ENCODE results near the gene GLRX2.

GLRX2 gene

GRCh38 chr1:193111641-193112090 lies 6.5 kb upstream of the GLRX2 start:
- DNase-seq = no peak

DNA sequence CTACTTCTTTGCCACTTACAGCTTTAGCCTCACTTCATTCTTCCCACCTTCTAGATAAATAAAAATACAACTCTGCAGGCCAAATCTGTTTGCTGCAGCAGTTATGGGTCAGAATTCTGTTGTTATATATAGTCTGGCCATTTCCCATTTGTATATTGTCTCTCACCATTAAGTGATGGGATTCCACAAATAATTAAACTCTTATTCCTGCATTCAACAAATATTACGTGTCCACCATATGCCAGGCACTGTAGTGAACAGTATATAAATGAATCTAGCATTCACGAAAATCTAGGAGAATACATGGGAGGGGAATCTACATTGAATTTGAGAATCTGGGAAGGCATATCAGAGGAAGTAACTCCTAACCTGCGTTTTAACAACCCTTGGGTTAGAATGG lies 5.7 kb upstream of the GLRX2 start:
- no peak for DNase-seq

DNA sequence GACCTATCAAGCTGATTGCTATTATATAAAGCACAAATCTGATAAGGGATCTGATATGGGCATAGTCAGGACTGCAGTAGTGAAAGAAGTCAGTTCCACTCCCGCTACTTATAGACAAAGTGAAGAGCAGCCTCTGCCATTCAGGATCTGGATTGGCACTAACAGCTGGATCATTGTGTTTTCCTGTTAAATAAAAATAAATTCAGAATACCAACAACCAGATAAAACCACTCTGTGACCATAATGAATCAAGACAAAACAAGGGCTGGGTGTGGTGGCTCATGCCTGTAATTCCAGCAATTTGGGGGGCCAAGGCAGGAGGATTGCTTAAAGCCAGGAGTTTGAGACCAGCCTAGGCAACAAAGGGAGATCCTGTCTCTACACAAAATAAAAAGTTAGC lies 5.0 kb upstream of the GLRX2 start:
- no peak for DNase-seq

DNA sequence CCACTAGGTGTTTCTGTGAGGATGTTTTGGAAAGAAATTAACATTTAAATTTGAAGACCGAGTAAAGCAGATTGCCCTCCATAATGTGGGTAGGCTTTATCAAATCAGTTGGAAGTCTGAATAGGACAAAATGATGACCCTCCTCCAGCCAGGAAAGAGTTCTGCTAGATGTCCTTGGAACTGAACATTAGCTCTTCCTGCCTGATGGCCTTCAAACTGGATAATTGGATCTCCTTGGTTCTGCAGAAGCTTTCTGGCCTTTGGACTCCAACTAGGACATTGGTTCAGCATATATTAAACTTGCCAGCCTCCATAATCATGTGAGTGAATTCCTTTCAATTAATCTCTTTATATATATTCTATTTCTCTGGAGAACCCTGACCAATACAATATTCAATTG lies 4.4 kb upstream of the GLRX2 start:
- no peak for DNase-seq

DNA sequence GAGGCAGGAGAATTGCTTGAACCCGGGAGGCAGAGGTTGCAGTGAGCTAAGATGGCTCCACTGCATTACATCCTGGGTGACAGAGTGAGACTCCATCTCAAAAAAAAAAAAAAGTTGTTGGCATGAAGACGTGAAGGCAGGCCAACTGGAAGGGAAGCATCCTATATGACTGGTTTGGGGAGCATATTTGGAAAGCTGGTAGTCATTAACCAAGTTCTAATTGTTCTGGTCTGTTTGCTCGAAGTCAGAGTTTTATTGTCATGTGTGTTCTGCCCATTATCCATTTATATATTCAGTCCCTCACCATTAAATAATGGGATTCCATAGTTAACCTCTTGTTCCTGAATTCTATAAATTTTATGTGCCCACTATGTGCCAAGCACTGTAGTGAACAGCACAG lies 3.3 kb upstream of the GLRX2 start:
- DNase-seq = no peak

DNA sequence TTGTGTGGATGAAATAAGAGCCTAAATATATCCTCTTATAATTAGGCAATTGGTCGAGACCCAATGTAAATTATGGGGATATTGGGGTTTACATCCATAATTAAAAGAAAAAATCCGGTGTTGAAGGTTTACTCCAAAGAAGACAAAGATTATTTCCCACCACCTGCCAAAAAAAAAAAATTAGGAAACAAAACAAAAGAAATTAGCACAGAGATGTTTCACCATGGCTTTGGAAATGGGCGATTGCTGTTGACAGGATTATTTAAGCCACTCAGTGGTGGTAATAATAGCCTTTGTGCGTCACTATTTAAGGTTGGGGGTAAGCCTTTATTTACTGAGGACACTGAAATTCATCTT lies 585 bp upstream of the GLRX2 start:
- no peak for DNase-seq

DNA sequence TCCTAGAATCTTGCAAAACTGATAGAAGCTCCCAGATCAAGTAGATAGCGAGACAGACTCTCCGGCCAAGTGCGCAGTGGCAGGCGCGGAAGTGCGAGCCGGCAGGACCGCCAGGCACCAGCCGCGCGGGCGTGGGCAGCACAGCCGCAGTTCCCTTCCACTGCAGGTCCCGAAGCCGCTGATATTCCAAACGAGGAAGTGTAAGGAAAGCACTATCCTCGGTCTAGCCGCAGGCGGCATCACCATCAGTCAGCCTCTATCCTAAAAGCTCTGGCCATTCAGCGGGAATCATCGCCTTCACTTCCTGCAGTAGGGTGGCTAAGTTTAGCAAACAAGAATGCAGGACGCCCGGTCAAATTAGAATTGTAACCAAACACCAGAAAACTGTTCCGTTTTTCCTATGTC lies 710 bp downstream of the GLRX2 start:
- DNase-seq = peak; percentile 33

GRCh38 chr1:193103759-193104501 lies 1.3 kb downstream of the GLRX2 start:
- no peak for DNase-seq

GRCh38 chr1:193102662-193103061 lies 2.6 kb downstream of the GLRX2 start:
- DNase-seq = no peak

DNA sequence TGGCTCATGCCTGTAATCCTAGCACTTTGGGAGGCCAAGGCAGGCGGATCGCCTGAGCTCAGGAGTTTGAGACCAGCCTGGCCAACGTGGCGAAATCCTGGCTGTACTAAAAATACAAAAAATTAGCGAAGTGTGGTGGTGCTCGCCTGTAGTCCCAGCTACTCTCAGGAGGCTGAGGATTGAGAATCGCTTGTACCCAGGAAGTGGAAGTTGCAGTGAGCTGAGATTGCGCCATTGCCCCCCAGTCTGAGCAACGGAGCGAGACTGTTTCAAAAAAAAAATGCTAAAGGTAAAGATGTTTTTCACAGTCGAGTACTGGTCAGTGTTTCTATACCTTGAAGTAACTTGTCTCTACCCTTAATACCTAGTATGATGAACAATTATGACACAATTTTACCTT lies 11.1 kb downstream of the GLRX2 start:
- no peak for DNase-seq

DNA sequence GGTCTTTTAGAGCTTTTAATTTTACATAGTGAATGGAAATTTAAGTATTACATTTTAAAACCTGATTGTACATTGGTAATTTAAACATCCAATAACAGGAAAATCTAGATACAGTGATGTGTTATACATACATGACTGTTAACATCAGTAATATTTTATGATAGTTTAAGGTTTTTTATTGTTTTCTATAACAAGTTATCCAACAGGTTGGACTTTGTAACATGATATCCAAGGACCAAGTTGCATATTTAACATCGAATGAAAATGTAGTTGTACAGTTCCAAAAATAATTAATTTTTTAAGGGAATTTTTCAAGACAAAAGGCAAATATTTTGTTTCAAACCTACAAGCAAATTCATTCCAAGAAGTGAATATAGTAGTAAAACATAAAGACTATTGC lies 14.3 kb downstream of the GLRX2 start:
- no peak for DNase-seq

- DNase-seq = no peak
These were observed 17.3 kb downstream of the GLRX2 start for GRCh38 chr1:193087893-193088292.

DNA sequence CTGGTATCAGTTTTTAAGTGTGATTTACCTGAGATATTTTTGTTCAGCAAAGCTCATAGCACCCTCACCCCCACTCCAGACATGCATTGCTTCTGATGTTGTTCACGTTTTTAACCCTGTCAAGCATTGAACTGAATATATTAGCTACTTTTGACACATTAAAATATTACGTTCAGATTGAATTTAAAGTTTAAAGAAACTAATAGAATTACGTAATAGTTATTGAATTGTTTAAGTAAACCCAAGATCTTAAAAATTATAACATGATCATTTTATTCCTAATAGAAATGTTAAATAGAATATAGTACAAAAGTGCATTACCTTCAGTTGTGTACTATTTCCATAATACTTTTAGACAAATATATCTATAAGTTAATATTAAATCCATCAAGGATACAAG lies 18.9 kb downstream of the GLRX2 start:
- no peak for DNase-seq

DNA sequence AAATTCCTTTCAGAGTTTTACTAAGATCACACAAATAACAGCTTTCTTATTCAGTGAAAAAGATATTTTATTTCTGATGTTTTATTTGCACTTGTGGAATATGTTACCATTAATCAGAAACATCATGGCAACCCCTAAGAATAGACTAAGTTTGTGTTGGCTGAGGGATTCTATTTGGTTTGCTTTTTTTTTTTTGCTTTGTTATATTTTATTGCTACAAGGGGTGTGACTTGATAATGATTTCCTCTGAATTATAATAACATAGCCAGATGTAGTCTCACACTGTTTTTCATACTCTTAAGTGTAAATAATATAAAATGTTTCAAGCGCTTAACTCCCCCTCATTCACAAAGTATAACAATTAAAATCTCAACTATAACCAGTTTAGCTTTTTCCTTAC lies 20.0 kb downstream of the GLRX2 start:
- no peak for DNase-seq

GRCh38 chr1:193083365-193084088 lies 21.7 kb downstream of the GLRX2 start:
- DNase-seq = no peak

DNA sequence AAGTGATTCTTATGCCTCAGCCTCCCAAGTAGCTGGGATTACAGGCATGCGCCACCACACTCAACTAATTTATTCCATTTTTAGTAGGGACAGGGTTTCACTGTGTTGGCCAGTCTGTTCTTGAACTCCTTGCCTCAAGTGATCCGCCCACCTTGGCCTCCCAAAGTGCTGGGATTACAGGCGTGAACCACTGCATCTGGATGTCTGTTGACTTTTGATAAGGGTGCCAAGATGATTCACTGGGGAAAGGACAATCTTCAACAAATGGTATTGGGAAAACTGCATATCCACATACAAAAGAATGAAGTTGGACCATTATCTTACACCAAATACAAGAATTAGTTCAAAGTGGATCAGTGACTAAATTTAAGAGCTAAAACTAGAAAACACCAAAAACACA lies 26.0 kb downstream of the GLRX2 start:
- no peak for DNase-seq

GRCh38 chr1:193077991-193078390 lies 27.2 kb downstream of the GLRX2 start:
- DNase-seq = no peak

- DNase-seq = peak; percentile 13
These were observed 34.3 kb downstream of the GLRX2 start for GRCh38 chr1:193070942-193071341.

DNA sequence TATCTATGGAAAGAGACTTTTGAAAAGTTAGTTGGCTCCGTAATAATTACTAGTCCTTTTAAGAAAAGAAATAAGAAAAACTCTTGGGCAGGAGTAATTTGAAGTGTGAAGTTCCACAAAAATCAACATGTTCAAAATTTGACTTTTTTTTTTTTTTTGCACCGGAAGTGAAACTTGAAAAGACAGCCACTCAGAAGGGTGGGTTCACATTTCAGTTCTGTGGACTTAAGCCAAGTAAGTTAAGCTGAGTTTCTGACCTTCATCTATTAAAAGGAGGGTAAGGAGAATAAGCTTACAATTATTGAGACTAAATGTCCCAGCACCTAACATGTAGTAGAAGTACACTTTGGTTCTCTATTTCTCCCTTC lies 34.8 kb downstream of the GLRX2 start:
- DNase-seq = no peak

DNA sequence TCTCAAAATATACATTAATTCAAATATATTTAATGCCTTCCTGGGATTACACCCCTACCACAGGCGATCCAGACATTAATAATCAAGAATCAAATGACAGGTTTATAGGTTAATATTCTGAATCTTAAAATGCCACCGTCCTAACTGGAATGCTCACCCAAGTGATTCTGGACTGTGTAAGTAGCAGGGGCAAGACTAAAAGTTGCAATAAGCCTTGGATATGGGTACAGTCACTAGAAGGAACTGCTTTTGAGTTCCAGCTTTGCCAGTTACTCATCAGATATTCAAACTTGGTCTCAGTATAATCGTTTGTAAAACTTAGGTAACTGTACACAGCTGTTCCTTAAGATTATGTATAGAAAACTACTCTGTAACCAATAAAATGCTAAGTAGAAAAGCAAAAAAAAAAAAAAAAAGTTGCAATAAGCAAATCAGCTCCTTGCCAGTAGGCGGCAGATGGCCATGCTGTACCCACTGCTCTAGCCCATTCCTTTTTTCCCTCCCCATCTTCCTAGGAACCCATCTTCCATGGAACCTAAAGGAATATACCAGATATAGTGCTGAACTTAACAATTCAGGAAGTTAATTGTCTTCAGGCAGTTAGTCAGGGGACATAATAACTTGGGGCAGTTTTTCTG lies 35.3 kb downstream of the GLRX2 start:
- no peak for DNase-seq

GRCh38 chr1:193068013-193068412 lies 37.2 kb downstream of the GLRX2 start:
- DNase-seq = no peak

DNA sequence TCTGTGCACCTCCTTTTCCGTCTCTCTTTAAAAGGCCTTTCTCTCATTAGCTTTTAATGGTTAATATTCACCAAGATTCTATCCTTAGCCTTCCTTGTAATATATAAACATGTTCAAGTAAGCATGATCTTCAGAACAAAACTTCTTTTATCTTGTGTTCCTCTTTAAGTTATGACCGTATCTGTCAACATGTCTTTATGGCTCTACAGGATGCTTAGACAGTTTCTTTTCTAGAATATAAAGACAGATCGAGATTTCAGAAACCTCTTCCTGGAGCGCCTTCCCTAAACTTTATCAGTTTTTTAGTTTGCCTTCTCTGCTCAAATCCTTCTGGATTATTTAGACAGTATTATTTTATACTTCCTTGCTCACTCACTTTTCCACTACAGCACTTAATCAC lies 38.6 kb downstream of the GLRX2 start:
- DNase-seq = no peak

DNA sequence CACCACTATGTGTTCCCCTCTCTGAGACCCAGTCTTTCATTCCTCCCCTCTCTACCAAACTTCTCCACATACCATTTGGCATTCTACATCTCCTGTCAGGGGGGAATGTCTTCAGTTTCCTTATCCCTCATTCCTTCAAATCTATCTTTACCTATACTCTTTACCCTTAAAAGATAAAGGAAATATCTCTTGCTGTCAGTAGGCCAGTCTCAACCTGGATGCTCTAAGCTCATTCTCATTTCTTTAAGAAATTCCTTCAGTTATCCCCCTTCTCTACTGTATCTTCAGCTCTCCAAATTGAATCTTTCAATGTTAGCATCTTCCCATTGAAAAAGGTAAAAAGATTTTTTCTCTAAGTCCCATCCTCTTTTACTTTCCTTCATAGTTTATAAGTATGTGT lies 39.3 kb downstream of the GLRX2 start:
- DNase-seq = no peak
